Measurements from ENCODE around the gene PDXK. TPM values are rescaled to one million over a fixed set of nuclear protein-coding genes. Genes with fewer than 3 reads are reported as not detected.

PDXK gene
- total and polyA plus RNA-seq, 9 of the 15 experiments (the other 6 are each of a cell fraction or from before 2014, with no cell fraction given), result 5.6 to 162 (median 76.5) TPM

DNA sequence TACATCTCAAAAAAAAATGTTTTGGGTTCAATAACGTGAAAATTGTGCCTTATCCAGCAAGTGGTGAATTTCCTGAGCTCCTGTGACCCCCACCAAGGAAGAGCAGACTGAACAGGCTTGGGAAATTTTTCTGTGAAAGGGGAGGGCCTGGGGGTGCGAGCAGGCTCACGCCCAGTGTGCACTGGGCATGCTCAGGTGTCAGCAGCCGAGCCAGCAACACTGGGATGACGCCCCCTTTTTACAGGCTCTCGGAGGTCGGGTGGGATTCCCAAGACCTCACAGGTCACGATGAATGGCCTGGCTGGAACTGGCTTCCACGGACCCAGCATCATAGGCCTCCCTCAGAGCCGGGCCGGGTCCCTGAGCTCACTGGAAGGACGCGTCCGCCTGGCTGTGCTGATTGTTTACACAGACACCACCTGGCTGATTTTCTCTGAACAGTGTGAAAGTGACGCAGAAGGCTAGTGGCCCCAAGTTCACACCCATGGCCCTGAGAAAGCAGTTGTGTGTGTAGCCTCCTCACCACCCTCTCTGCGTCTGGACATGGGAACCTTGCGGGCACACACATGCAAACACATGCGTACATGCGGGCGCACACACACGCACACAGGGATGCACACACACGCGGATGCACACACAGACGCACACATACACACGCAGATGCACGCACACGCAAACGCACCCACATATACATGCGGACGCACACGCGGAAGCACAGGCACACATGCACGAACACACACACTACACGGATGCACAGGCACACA lies 48.0 kb downstream of the PDXK start (continued):
- TF ChIP-seq, protein P1, sequence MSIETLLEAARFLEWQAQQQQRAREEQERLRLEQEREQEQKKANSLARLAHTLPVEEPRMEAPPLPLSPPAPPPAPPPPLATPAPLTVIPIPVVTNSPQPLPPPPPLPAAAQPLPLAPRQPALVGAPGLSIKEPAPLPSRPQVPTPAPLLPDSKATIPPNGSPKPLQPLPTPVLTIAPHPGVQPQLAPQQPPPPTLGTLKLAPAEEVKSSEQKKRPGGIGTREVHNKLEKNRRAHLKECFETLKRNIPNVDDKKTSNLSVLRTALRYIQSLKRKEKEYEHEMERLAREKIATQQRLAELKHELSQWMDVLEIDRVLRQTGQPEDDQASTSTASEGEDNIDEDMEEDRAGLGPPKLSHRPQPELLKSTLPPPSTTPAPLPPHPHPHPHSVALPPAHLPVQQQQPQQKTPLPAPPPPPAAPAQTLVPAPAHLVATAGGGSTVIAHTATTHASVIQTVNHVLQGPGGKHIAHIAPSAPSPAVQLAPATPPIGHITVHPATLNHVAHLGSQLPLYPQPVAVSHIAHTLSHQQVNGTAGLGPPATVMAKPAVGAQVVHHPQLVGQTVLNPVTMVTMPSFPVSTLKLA (conservative IDR thresholded peaks at IDR 0.05), result no peak
- no peak for TF ChIP-seq NFATC3 (IDR thresholded peaks at IDR 0.05)
- TF ChIP-seq, protein P2, sequence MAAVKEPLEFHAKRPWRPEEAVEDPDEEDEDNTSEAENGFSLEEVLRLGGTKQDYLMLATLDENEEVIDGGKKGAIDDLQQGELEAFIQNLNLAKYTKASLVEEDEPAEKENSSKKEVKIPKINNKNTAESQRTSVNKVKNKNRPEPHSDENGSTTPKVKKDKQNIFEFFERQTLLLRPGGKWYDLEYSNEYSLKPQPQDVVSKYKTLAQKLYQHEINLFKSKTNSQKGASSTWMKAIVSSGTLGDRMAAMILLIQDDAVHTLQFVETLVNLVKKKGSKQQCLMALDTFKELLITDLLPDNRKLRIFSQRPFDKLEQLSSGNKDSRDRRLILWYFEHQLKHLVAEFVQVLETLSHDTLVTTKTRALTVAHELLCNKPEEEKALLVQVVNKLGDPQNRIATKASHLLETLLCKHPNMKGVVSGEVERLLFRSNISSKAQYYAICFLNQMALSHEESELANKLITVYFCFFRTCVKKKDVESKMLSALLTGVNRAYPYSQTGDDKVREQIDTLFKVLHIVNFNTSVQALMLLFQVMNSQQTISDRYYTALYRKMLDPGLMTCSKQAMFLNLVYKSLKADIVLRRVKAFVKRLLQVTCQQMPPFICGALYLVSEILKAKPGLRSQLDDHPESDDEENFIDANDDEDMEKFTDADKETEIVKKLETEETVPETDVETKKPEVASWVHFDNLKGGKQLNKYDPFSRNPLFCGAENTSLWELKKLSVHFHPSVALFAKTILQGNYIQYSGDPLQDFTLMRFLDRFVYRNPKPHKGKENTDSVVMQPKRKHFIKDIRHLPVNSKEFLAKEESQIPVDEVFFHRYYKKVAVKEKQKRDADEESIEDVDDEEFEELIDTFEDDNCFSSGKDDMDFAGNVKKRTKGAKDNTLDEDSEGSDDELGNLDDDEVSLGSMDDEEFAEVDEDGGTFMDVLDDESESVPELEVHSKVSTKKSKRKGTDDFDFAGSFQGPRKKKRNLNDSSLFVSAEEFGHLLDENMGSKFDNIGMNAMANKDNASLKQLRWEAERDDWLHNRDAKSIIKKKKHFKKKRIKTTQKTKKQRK (IDR thresholded peaks at IDR 0.05; ENCODE audit: borderline replicate concordance, low read depth, low read length), result no peak
- TF ChIP-seq YY1 (IDR thresholded peaks at IDR 0.05; ENCODE audit: borderline replicate concordance in 1 of 3, control insufficient read depth in 1 of 3, extremely low read depth in 1 of 3, insufficient read depth in 3 of 3, insufficient read length in 1 of 3, insufficient replicate concordance in 2 of 3, low read depth in 1 of 3, low read length in 2 of 3), result no peak
- TF ChIP-seq, protein P3, sequence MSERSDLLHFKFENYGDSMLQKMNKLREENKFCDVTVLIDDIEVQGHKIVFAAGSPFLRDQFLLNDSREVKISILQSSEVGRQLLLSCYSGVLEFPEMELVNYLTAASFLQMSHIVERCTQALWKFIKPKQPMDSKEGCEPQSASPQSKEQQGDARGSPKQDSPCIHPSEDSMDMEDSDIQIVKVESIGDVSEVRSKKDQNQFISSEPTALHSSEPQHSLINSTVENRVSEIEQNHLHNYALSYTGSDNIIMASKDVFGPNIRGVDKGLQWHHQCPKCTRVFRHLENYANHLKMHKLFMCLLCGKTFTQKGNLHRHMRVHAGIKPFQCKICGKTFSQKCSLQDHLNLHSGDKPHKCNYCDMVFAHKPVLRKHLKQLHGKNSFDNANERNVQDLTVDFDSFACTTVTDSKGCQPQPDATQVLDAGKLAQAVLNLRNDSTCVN (CRISPR knock-in tag; IDR thresholded peaks at IDR 0.05), result no peak
- TF ChIP-seq GTF2A2 (tag; IDR thresholded peaks at IDR 0.05), result no peak
- peak; percentile 61; the same call in 1 of the 2 replicates for TF ChIP-seq POLR2G (IDR thresholded peaks at IDR 0.05; ENCODE audit: low read depth, low read length)
- TF ChIP-seq, protein P4, sequence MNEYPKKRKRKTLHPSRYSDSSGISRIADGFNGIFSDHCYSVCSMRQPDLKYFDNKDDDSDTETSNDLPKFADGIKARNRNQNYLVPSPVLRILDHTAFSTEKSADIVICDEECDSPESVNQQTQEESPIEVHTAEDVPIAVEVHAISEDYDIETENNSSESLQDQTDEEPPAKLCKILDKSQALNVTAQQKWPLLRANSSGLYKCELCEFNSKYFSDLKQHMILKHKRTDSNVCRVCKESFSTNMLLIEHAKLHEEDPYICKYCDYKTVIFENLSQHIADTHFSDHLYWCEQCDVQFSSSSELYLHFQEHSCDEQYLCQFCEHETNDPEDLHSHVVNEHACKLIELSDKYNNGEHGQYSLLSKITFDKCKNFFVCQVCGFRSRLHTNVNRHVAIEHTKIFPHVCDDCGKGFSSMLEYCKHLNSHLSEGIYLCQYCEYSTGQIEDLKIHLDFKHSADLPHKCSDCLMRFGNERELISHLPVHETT (CRISPR knock-in tag; conservative IDR thresholded peaks at IDR 0.05 in 1 of 2, IDR thresholded peaks at IDR 0.05 in 1 of 2), result no peak
- peak; percentile 86 for TF ChIP-seq HDGF (IDR thresholded peaks at IDR 0.05)

All from K562 (cell line).